ENCODE data around the gene AKNA. TPM values are rescaled to one million over a fixed set of nuclear protein-coding genes. Genes with fewer than 3 reads are reported as not detected.
"Not testable (repeated sequence)": the region's sequence is repeated elsewhere in the genome, so short reads cannot be mapped to it uniquely, and the experiment has no call there.

The AKNA gene
- total RNA-seq, 2 experiments from 2014 or later: 106 to 107 TPM

DNA sequence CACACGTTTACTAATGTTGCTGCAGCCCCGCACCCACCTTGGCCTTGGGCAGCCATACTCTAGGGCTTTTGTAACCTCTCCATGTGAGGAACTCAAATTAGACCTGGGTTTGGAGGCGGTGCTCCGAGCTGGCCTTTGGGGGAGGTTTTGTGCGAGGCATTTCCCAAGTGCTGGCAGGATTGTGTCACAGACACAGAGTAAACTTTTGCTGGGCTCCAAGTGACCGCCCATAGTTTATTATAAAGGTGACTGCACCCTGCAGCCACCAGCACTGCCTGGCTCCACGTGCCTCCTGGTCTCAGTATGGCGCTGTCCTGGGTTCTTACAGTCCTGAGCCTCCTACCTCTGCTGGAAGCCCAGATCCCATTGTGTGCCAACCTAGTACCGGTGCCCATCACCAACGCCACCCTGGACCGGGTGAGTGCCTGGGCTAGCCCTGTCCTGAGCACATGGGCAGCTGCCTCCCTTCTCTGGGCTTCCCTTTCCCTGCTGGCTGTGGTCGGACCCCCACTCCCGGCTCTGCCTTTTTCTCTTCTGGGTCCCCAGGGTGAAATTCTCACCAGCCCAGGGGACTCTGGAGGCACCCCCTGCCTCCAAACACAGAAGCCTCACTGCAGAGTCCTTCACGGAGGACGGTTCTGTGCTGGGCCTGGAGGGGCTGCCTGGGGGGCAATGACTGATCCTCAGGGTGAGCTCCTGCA is 64.8 kb downstream of the AKNA start, which contains the start of gene ORM1:
ORM1 (plus strand) TSS at position 268 of the 701 bp plus-strand sequence; CDS start at position 304, 36 bp downstream.
- CTCF ChIA-PET: not testable (repeated sequence)
- POLR2A ChIA-PET: interaction anchor here (0.7 kb wide), 1 partner anchor 215 kb away, joined by 3 read pairs; no protein-coding TSS in a partner anchor

- POLR2A ChIA-PET: interaction anchor here (0.7 kb wide), 2 partner anchors 214 to 1047 kb away, joined by 3 to 7 read pairs; partner anchors contain the start of genes CDC26 and PRPF4
- CTCF ChIA-PET: not testable (repeated sequence)
Measured at GRCh38 chr9:114322160-114322818, 65.5 kb downstream of the AKNA start.

DNA sequence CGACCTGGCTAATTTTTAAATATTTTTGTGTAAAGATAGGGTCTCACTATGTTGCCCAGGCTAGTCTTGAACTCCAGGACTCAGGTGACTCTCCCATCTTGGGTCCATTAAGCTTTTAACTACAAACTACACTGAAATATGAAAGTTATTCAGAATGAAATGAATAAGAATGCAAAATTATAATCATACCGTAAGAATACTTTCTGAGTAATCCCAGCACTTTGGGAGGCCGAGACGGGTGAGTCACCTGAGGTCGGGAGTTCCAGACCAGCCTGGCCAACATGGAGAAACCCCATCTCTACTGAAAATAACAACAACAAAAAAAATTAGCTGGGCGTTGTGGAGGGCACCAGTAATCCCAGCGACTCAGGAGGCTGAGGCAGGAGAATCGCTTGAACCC is 66.0 kb downstream of the AKNA start:
- POLR2A ChIA-PET: interaction anchor here (0.6 to 0.7 kb wide), 2 partner anchors 838 to 1047 kb away, joined by 7 read pairs; partner anchors contain the start of genes CDC26 and PRPF4
- CTCF ChIA-PET: no interaction called here

DNA sequence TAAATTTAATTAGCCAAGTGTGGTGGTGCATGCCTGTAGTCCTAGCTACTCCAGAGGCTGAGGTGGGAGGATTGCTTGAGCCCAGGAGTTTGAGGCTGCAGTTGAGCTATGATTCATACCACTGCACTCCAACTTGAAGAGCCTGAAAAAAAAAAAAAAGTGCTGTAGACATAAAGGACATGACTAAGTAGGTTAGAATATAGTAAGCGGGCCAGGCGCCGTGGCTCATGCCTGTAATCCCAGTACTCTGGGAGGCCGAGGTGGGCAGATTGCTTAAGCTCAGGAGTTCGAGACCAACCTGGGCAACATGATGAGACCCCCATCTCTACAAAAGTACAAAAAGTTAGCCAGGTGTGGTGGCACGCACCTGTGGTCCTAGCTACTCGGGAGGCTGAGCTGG is 67.1 kb downstream of the AKNA start:
- POLR2A ChIA-PET: not testable (repeated sequence)
- CTCF ChIA-PET: interaction anchor here (0.7 to 1.1 kb wide), 2 partner anchors 27 to 165 kb away, joined by 3 read pairs; partner anchors contain the start of gene COL27A1

GRCh38 chr9:114319147-114319546 is 68.6 kb downstream of the AKNA start:
- CTCF ChIA-PET: no interaction called here

DNA sequence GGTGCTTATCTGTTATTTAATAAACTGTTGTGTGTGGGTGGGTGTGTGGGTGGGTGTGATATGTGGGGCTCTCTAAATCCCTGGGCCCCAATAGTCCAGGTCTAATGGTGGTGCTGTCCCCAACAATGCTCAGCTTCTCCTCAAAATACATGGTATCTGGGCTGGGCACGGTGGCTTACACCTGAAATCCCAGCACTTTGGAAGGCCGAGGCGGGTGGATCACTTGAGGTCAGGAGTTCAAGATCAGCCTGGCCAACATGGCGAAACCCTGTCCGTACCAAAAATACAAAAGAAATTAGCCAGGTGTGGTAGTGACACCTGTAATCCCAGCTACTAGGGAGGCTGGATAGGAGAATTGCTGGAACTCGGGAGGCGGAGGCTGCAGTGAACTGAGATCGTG is 69.4 kb downstream of the AKNA start:
- ChIA-PET CTCF (no interaction called here), POLR2A (no interaction called here)

More at GRCh38 chr9:114319147-114319546, 68.6 kb downstream of the AKNA start:
- POLR2A ChIA-PET: interaction anchor here (0.5 to 1.1 kb wide), 2 partner anchors 54 to 67 kb away, joined by 3 read pairs; no protein-coding TSS in a partner anchor

- POLR2A ChIA-PET: no interaction called here
Measured at GRCh38 chr9:114317665-114318357, 70.0 kb downstream of the AKNA start.

DNA sequence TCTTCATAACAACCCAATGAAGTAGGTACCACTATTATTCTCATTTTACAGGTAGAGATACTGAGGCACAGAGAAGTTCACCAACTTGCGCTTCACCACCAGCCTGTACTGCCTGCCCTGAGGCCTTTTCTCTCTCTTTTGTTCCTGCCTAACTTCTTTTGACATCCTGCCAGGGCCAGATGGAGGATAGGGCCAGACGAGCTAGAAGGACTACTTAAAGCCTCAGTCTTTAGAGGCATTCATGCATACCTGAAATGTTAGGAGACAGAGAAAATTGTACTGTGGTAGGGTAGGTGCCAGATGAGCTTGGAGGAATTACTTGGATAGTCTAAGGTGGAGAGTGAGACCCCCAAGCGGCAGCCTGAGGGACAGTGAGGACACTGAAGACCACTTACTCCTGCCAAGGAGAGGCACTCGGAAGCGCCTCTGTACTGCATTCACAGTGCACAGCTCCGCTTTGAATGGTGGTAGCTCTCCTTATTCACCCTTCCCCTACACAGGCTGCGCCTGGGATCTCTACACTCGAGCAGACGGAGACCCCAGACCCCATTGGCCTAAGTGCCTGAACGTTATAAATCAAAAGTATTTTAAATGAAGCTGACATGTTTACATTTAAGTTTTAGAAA is 71.1 kb downstream of the AKNA start:
- CTCF ChIA-PET: interaction anchor here (1.9 kb wide), 1 partner anchor 209 kb away, joined by 6 read pairs; no protein-coding TSS in a partner anchor

More at GRCh38 chr9:114317665-114318357, 70.0 kb downstream of the AKNA start:
- CTCF ChIA-PET: no interaction called here

DNA sequence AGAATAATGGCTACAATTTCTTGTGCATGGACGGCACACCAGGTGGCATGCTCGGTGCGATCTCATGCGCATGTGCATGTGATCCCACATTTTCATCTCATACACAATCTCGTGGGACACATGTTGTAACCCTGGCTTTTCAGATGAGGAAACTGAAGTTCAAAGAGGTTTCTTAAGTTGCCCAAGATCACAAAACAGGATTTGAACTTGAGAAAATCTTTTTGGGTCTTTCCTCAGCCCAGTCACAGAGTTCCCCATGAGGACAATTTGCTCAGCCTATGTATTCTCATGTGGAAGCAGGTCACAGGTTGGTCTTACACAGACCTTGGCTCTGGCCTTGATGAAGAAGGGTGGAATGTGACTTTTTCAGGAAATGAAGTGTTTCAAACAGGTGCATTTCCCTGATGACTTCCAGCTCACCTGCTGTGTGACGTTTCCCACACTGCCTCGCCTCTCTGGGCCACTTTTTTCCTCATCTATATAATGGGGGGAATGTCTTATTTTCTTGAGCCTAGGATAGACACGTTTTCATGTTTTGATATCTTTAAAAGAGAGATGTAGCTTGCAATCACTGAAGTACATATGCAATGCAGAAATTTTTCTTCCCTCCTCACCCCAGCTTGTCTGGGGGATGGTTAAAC is 71.9 kb downstream of the AKNA start:
- CTCF ChIA-PET: interaction anchor here (1.9 kb wide), 1 partner anchor 208 kb away, joined by 6 read pairs; no protein-coding TSS in a partner anchor
- POLR2A ChIA-PET: no interaction called here

More for the DNA sequence above, 71.1 kb downstream of the AKNA start:
- POLR2A ChIA-PET: no interaction called here

DNA sequence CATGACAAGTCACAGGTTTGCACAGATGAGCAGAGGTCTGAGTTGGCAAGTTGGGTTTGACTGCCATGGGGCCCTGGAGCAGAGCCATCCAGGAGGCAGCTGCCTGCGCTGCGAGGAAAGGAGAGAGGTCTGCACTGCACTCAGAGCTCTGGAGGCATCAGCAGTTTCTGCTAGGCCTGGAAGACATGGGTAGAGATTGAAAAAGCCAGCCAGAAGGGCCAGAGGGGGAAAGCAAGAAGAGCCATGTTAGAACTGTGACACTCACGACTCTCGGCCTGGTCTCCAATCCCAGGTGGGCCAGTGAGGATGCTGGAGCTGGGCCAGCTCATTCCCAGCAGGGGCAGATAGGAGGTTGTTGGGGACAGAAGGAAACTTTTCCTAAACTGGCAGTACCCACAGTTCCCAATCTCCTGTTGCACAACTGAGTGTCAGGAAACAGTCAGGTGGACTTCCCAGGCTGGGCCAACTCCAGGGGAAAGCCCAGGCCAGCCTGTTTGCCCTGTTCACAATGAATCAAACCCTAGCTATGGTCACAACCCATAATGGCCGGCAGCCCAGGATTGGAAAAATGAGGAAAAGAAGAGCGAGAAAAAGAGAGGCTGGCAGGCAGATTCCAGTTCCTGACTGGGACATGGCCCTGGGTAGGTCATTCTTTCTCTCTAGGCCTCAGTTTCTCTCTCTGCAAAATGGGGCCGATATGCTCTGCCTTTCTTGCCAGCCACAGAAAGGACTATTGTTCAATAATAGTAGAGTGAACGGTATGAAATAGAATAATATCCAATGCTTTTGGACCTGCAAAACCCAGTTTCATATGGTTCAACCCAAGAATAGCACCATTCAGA is 72.7 kb downstream of the AKNA start:
- POLR2A ChIA-PET: no interaction called here
- CTCF ChIA-PET: interaction anchor here (1.9 kb wide), 1 partner anchor 207 kb away, joined by 6 read pairs; no protein-coding TSS in a partner anchor

- ChIA-PET CTCF (interaction anchor here (0.6 to 1.9 kb wide), 2 partner anchors 51 to 206 kb away, joined by 3 to 6 read pairs; no protein-coding TSS in a partner anchor), POLR2A (no interaction called here)
Measured at GRCh38 chr9:114314256-114314867, 73.4 kb downstream of the AKNA start.

- CTCF ChIA-PET: no interaction called here
Measured at GRCh38 chr9:114313186-114313585, 74.6 kb downstream of the AKNA start.

GRCh38 chr9:114312513-114312875 is 75.3 kb downstream of the AKNA start:
- ChIA-PET POLR2A (no interaction called here), CTCF (no interaction called here)

More at GRCh38 chr9:114313186-114313585, 74.6 kb downstream of the AKNA start:
- POLR2A ChIA-PET: no interaction called here

- ChIA-PET POLR2A (no interaction called here), CTCF (no interaction called here)
Measured at GRCh38 chr9:114311571-114312512, 75.9 kb downstream of the AKNA start.

DNA sequence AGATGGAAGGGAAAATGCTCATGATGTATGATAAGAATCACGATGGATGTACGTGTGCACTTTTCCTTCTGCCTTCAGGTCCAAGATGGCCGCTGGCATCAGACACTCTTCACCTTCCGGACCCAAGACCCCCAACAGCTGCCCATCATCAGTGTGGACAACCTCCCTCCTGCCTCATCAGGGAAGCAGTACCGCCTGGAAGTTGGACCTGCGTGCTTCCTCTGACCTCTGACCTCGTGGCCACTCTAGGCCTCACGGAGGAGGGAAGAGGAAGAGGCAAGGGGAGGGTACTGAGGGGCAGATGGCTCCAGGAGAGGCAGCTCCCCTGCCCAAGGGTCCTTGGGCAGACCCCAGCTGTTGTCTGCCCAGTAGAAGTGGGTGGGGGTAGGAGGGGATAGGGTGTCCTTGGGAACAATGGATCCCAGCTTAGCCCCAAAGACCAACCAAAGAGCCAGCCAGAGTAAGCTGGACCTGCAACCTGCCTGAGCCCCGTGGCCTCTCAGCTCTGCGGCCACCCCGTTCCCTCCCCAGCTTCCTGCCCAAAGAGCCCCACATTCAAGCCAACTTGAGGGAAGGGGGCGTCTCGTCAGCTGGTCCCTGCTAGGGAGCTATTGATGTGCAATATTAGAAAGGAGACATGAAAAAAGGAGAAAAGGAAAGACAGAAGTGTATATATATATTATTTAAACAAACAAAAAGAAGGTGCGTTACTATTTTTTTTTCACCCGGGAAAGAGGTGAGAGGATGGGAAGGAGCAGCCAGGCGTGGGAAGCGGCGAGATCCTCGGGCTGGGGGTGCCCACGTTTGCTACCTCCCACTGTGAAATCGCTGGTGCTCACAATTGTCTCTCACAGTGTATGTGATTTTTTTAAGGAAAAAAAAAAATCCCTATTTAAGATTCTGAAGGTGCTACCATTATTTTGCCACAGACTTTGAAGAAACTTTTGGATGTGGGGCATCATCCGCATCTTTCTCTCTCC is 77.0 kb downstream of the AKNA start:
- ChIA-PET POLR2A (no interaction called here), CTCF (interaction anchor here (0.9 kb wide), 1 partner anchor 155 kb away, joined by 3 read pairs; the partner anchor contains the start of gene COL27A1)

Data from activated CD8-positive, alpha-beta memory T cell treated with anti-CD3 and anti-CD28 coated beads for 36 hours (primary cell).